IMR-90 (cell line): ENCODE data around the gene VPS26A. TPM values are rescaled to one million over a fixed set of nuclear protein-coding genes. Genes with fewer than 3 reads are reported as not detected.

Source experiments
- ATAC-seq: fragments of 200-7000 bp; cut with Tn5 transposase; 2 replicates; pipeline ENCODE4 v1.9.1; 2020; ENCODE audit warnings: low read depth, mild to moderate bottlenecking, moderate library complexity
- BruUV-seq: library from RNA; stranded (reverse); fragments of 400-500 nt; replicated peaks from 2 replicates; lab custom pipeline; 2021; lab: Mats Ljungman, UMichigan
- CTCF ChIA-PET: fragments of 300-600 bp; formaldehyde crosslinking; extraction: SDS; loops from one replicate; lab custom pipeline; 2021; ENCODE audit warnings: antibody characterized with exemption; lab: Yijun Ruan, JAX
- POLR2A ChIA-PET: fragments of 300-600 bp; sonication (Branson Sonifier 250); formaldehyde crosslinking; loops from one replicate; lab custom pipeline; 2022; ENCODE audit warnings: antibody characterized with exemption; ENCODE audit not compliant: unreplicated experiment; lab: Charles Lee
- DNase-seq: peaks from one replicate; pipeline ENCODE4 v3.0.0; 2013
- H2AFZ ChIP-seq: replicated peaks from 2 replicates; pipeline ENCODE3; 2013; ENCODE audit warnings: low read length, mild to moderate bottlenecking; ENCODE audit not compliant: poor library complexity
- H2AK5ac ChIP-seq: 2 replicates; pipeline ENCODE4 v1.6.1; 2013; ENCODE audit warnings: low read depth, low read length, inconsistent platforms
- H2AK9ac ChIP-seq: replicated peaks from 2 replicates; pipeline ENCODE3; 2013; ENCODE audit warnings: mild to moderate bottlenecking, low read depth, low read length, moderate library complexity; ENCODE audit not compliant: poor library complexity
- H2BK120ac ChIP-seq: 2 replicates; pipeline ENCODE4 v1.6.1; 2013; ENCODE audit warnings: low read depth, low read length, inconsistent platforms
- H2BK15ac ChIP-seq: 3 replicates; pipeline ENCODE4 v1.6.1; 2013; ENCODE audit warnings: low read depth, low read length, inconsistent platforms
- H2BK20ac ChIP-seq: 2 replicates; pipeline ENCODE4 v1.6.1; 2013; ENCODE audit warnings: low read depth, mild to moderate bottlenecking, inconsistent platforms, low read length, moderate library complexity
- H2BK5ac ChIP-seq: 2 replicates; pipeline ENCODE4 v1.6.1; 2013; ENCODE audit warnings: mild to moderate bottlenecking, low read depth, low read length, inconsistent platforms; ENCODE audit not compliant: poor library complexity, severe bottlenecking
- H3K14ac ChIP-seq: replicated peaks from 2 replicates; pipeline ENCODE4 v1.6.1; 2013; ENCODE audit warnings: low read depth, low read length, inconsistent platforms
- H3K18ac ChIP-seq: 2 replicates; pipeline ENCODE4 v1.6.1; 2013; ENCODE audit warnings: low read depth, low read length, control low read depth
- H3K23ac ChIP-seq: 2 replicates; pipeline ENCODE4 v1.6.1; 2013; ENCODE audit warnings: low read depth, low read length, inconsistent platforms
- H3K27ac ChIP-seq: 2 replicates; pipeline ENCODE4 v1.5.1; 2013; ENCODE audit warnings: mild to moderate bottlenecking, control low read depth, low read length; ENCODE audit not compliant: insufficient read depth
- H3K27me3 ChIP-seq: 2 replicates; pipeline ENCODE4 v1.6.1; 2013; ENCODE audit warnings: low read length; ENCODE audit not compliant: control insufficient read depth, insufficient read depth
- H3K36me3 ChIP-seq: 2 replicates; pipeline ENCODE4 v1.6.1; 2013; ENCODE audit warnings: low read length, mixed read lengths; ENCODE audit not compliant: control insufficient read depth, insufficient read depth
- H3K4ac ChIP-seq: 2 replicates; pipeline ENCODE4 v1.6.1; 2013; ENCODE audit warnings: low read depth, low read length, inconsistent platforms
- H3K4me1 ChIP-seq: 2 replicates; pipeline ENCODE4 v1.6.1; 2013; ENCODE audit warnings: low read length, mixed read lengths; ENCODE audit not compliant: control insufficient read depth, insufficient read depth
- H3K4me2 ChIP-seq: 2 replicates; pipeline ENCODE4 v1.6.1; 2013; ENCODE audit warnings: low read depth, mild to moderate bottlenecking, control low read depth, low read length, moderate library complexity
- H3K4me3 ChIP-seq: 2 replicates; pipeline ENCODE4 v1.5.1; 2013; ENCODE audit warnings: low read depth, mild to moderate bottlenecking, control low read depth, low read length, moderate library complexity; ENCODE audit not compliant: insufficient read depth
- H3K56ac ChIP-seq: 2 replicates; pipeline ENCODE4 v1.6.1; 2013; ENCODE audit warnings: low read length, inconsistent platforms; ENCODE audit not compliant: insufficient read depth; ENCODE audit errors: extremely low read depth
- H3K79me1 ChIP-seq, 2 experiments: 2 replicates each; pipeline ENCODE4 v1.6.1; 2013; ENCODE audit warnings: low read length in 2 of 2, inconsistent platforms in 1 of 2, low read depth in 1 of 2
- H3K9ac ChIP-seq: 2 replicates; pipeline ENCODE4 v1.6.1; 2013; ENCODE audit warnings: low read depth, low read length, control low read depth
- H3K9me1 ChIP-seq: 2 replicates; pipeline ENCODE4 v1.6.1; 2013; ENCODE audit warnings: low read length, inconsistent platforms; ENCODE audit not compliant: insufficient read depth
- H3K9me3 ChIP-seq: 2 replicates; pipeline ENCODE4 v1.6.1; 2013; ENCODE audit warnings: low read length; ENCODE audit not compliant: control insufficient read depth, insufficient read depth
- H4K20me1 ChIP-seq: 2 replicates; pipeline ENCODE4 v1.6.1; 2013; ENCODE audit warnings: low read length, inconsistent platforms; ENCODE audit not compliant: insufficient read depth
- H4K5ac ChIP-seq: 2 replicates; pipeline ENCODE4 v1.6.1; 2013; ENCODE audit warnings: mild to moderate bottlenecking, low read depth, low read length, control low read depth
- H4K8ac ChIP-seq, 2 experiments: 2 replicates each; pipeline ENCODE4 v1.6.1; 2013; ENCODE audit warnings: low read depth in 2 of 2, low read length in 2 of 2, control low read depth in 1 of 2, inconsistent platforms in 1 of 2
- H4K91ac ChIP-seq: 2 replicates; pipeline ENCODE4 v1.6.1; 2013; ENCODE audit warnings: low read depth, low read length, inconsistent platforms; ENCODE audit not compliant: insufficient read depth
- BHLHE40 ChIP-seq: fragments of 150-350 bp; IDR thresholded peaks from 2 replicates; pipeline ENCODE4 v1.6.1; 2016; ENCODE audit warnings: mild to moderate bottlenecking, low read depth, low read length
- CEBPB ChIP-seq: IDR thresholded peaks from 2 replicates; pipeline ENCODE4 v1.6.1; 2012; ENCODE audit warnings: low read depth, low read length, improper control_type of control experiment
- CHD1 ChIP-seq: IDR thresholded peaks from 2 replicates; pipeline ENCODE4 v1.6.1; 2012; ENCODE audit warnings: low read depth, low read length, improper control_type of control experiment
- FOS ChIP-seq: fragments of 150-350 bp; IDR thresholded peaks from 2 replicates; pipeline ENCODE4 v1.6.1; 2016; ENCODE audit warnings: low read depth, low read length
- MAFK ChIP-seq: IDR thresholded peaks from 2 replicates; pipeline ENCODE4 v1.6.1; 2012; ENCODE audit warnings: low read depth, low read length, improper control_type of control experiment
- MAZ ChIP-seq: IDR thresholded peaks from 2 replicates; pipeline ENCODE4 v1.6.1; 2012; ENCODE audit warnings: low read depth, mild to moderate bottlenecking, low read length, improper control_type of control experiment, moderate library complexity, borderline replicate concordance
- MXI1 ChIP-seq: IDR thresholded peaks from 2 replicates; pipeline ENCODE4 v1.6.1; 2012; ENCODE audit warnings: low read depth, mild to moderate bottlenecking, low read length, moderate library complexity, borderline replicate concordance
- NFE2L2 ChIP-seq: fragments of 150-350 bp; IDR thresholded peaks from 2 replicates; pipeline ENCODE4 v1.6.1; 2016; ENCODE audit warnings: low read depth, mild to moderate bottlenecking, low read length
- POLR2A ChIP-seq: IDR thresholded peaks from 2 replicates; pipeline ENCODE4 v1.6.1; 2012; ENCODE audit warnings: mild to moderate bottlenecking, low read depth, low read length
- RAD21 ChIP-seq: IDR thresholded peaks from 2 replicates; pipeline ENCODE4 v1.6.1; 2012; ENCODE audit warnings: low read length, improper control_type of control experiment
- RCOR1 ChIP-seq: IDR thresholded peaks from 2 replicates; pipeline ENCODE4 v1.6.1; 2012; ENCODE audit warnings: mild to moderate bottlenecking, low read length, improper control_type of control experiment; ENCODE audit not compliant: insufficient replicate concordance
- RFX5 ChIP-seq: IDR thresholded peaks from 2 replicates; pipeline ENCODE4 v1.8.0; 2012; ENCODE audit warnings: low read depth, mild to moderate bottlenecking, low read length, moderate library complexity
- SMC3 ChIP-seq: fragments of 150-350 bp; IDR thresholded peaks from 2 replicates; pipeline ENCODE4 v1.6.1; 2016; ENCODE audit warnings: low read depth, mild to moderate bottlenecking, antibody characterized with exemption, low read length, moderate library complexity
- WGBS, 2 experiments: methylation state at CpG; one replicate each; pipeline versions ENCODE4 v1.1.5 to v1.1.7; 2013; ENCODE audit warnings: missing lambda C conversion rate in 2 of 2; ENCODE audit not compliant: insufficient read length in 1 of 2; ENCODE audit errors: extremely low coverage in 2 of 2; 5-methylcytosine and 5-hydroxymethylcytosine counted together
- dilution Hi-C: fragments of 300-500 bp; cut with HindIII; formaldehyde crosslinking; loops from one replicate; pipeline ENCODE4 v1.14.3; 2018; ENCODE audit warnings: low sequenced_read_pairs; ENCODE audit not compliant: unreplicated experiment
- in situ Hi-C: fragments of 300-500 bp; cut with MboI; formaldehyde crosslinking; loops from 3 replicates; pipeline ENCODE4 v1.14.3; 2019; ENCODE audit warnings: low sequenced_read_pairs, inconsistent platforms, mixed read lengths
- intact Hi-C: fragments of 100-400 bp; cut with micrococcal nuclease; formaldehyde crosslinking; loops from 2 replicates; pipeline ENCODE4 v1.10.0; 2022
- polyA plus RNA-seq, 3 experiments: library from polyadenylated mRNA; depleted of rRNA; stranded (reverse); fragments of >200 nt; gene quantifications; 2 replicates each; pipeline ENCODE4 v1.2.3, GENCODE V29; 2012; ENCODE audit warnings: low replicate concordance in 1 of 3
- total RNA-seq: library from RNA; depleted of rRNA; stranded (reverse); fragments of >200 nt; gene quantifications from 2 replicates; pipeline ENCODE4 v1.2.3, GENCODE V29; 2012
- TF ChIP-seq, protein P1 (sequence below): conservative IDR thresholded peaks from 2 replicates; pipeline ENCODE4 v1.5.1; 2012; ENCODE audit warnings: mild to moderate bottlenecking, low read depth, low read length, improper control_type of control experiment
- TF ChIP-seq, protein P2 (sequence below): fragments of 150-350 bp; IDR thresholded peaks from 2 replicates; pipeline ENCODE4 v1.6.1; 2016; ENCODE audit warnings: low read depth, mild to moderate bottlenecking, low read length, moderate library complexity, borderline replicate concordance
- TF ChIP-seq, protein P3 (sequence below): fragments of 150-350 bp; IDR thresholded peaks from 2 replicates; pipeline ENCODE4 v1.6.1; 2017; ENCODE audit warnings: mild to moderate bottlenecking, antibody characterized with exemption, low read length, low read depth

The VPS26A gene
- total and polyA plus RNA-seq, 2 of the 4 experiments (the other 2 are of a cell fraction) = 7.2 to 18.7 TPM

DNA sequence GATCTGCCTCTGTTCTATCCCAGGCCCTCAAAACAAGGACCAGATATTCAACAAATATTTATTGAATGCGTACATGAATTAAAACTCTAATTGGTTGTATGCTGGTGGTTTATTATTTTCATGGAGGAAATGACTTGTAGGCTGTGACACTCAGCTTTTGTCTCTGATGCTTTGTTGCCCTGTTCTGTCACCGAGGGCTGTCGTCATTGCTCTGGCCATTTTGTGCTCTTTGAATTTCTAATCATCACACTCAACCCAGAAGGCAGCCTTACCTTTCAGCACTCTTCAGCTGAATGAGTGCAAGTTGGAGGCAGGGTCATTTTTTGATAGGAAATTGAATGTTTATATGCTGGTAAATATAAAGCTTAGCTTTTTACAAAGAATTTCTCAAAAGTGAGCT lies 21.5 kb upstream of the VPS26A start:
- Histone ChIP-seq H4K5ac (no peak overlapping the region), H2AK5ac (no peak overlapping the region), H3K18ac (no peak overlapping the region), H3K14ac (peak overlapping the region; percentile 51; the same call in 1 of the 2 replicates), H3K4ac (no peak overlapping the region), H3K79me1 (no peaks in the 10 kb centered on the region), H2BK120ac (no peak overlapping the region), H2BK5ac (no peak overlapping the region), H4K91ac (no peak overlapping the region), H3K9ac (no peak overlapping the region), H3K4me1 (no peaks in the 10 kb centered on the region), H3K23ac (no peak overlapping the region), H4K8ac (no peak overlapping the region), H3K9me3 (peaks cover 5% of the 10 kb centered on the region), H4K20me1 (no peaks in the 10 kb centered on the region), H3K56ac (no peak overlapping the region), H3K4me2 (no peak overlapping the region), H2BK20ac (no peak overlapping the region), H2AFZ (no peak overlapping the region), H3K27ac (no peak overlapping the region), H3K9me1 (no peaks in the 10 kb centered on the region), H3K4me3 (no peak overlapping the region), H2BK15ac (no peak overlapping the region), H3K36me3 (no peaks in the 10 kb centered on the region), H3K27me3 (no peaks in the 10 kb centered on the region; the same call in none of the 2 replicates), H2AK9ac (no peak overlapping the region)
- CTCF ChIA-PET = no interaction called here
- intact Hi-C loops = no loop called here
- no TSS peak for BruUV-seq
- WGBS, 2 experiments = no CpG with 5 or more reads among the region's 3 CpGs
- ATAC-seq (no peak), DNase-seq (no peak)
- dilution Hi-C loops = loop anchor here (25.0 kb wide), 1 partner anchor 90 kb away; no protein-coding TSS in a partner anchor
- in situ Hi-C loops = no loop called here
- no peak for TF ChIP-seq MAFK
- no peak for TF ChIP-seq FOS
- TF ChIP-seq RFX5 = no peak
- TF ChIP-seq CEBPB = no peak
- TF ChIP-seq SMC3 = no peak
- TF ChIP-seq CHD1 = no peak
- TF ChIP-seq RCOR1 = no peak
- TF ChIP-seq BHLHE40 = no peak
- TF ChIP-seq MAZ = no peak
- TF ChIP-seq POLR2A = no peak
- TF ChIP-seq RAD21 = no peak
- TF ChIP-seq NFE2L2 = no peak
- TF ChIP-seq, protein P1, sequence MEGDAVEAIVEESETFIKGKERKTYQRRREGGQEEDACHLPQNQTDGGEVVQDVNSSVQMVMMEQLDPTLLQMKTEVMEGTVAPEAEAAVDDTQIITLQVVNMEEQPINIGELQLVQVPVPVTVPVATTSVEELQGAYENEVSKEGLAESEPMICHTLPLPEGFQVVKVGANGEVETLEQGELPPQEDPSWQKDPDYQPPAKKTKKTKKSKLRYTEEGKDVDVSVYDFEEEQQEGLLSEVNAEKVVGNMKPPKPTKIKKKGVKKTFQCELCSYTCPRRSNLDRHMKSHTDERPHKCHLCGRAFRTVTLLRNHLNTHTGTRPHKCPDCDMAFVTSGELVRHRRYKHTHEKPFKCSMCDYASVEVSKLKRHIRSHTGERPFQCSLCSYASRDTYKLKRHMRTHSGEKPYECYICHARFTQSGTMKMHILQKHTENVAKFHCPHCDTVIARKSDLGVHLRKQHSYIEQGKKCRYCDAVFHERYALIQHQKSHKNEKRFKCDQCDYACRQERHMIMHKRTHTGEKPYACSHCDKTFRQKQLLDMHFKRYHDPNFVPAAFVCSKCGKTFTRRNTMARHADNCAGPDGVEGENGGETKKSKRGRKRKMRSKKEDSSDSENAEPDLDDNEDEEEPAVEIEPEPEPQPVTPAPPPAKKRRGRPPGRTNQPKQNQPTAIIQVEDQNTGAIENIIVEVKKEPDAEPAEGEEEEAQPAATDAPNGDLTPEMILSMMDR = no peak
- no peak for TF ChIP-seq MXI1
- TF ChIP-seq, protein P2, sequence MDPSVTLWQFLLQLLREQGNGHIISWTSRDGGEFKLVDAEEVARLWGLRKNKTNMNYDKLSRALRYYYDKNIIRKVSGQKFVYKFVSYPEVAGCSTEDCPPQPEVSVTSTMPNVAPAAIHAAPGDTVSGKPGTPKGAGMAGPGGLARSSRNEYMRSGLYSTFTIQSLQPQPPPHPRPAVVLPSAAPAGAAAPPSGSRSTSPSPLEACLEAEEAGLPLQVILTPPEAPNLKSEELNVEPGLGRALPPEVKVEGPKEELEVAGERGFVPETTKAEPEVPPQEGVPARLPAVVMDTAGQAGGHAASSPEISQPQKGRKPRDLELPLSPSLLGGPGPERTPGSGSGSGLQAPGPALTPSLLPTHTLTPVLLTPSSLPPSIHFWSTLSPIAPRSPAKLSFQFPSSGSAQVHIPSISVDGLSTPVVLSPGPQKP = no peak
- TF ChIP-seq, protein P3, sequence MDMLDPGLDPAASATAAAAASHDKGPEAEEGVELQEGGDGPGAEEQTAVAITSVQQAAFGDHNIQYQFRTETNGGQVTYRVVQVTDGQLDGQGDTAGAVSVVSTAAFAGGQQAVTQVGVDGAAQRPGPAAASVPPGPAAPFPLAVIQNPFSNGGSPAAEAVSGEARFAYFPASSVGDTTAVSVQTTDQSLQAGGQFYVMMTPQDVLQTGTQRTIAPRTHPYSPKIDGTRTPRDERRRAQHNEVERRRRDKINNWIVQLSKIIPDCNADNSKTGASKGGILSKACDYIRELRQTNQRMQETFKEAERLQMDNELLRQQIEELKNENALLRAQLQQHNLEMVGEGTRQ = no peak
- POLR2A ChIA-PET = no interaction called here
